Upper lobe of left lung (tissue), 6 donors: Measurements from ENCODE around the gene FNDC3B. TPM values are rescaled to one million over a fixed set of nuclear protein-coding genes. Genes with fewer than 3 reads are reported as not detected.

ENCODE experiments used
- ATAC-seq, 2 donors: fragments of 200-7000 bp; cut with Tn5 transposase; one replicate each; pipeline ENCODE4 v1.9.1; 2022; ENCODE audit warnings: mild to moderate bottlenecking in 2 of 2, moderate library complexity in 2 of 2; ENCODE audit not compliant: low FRiP score in 2 of 2
- DNase-seq, 2 donors: peaks; one replicate each; pipeline ENCODE4 v3.0.0-alpha.2; 2019 to 2020
- H3K27ac ChIP-seq, 4 donors: fragments of 200-600 bp; sonication (generic); one replicate each; pipeline ENCODE4 v1.5.1; 2016 to 2019
- H3K27me3 ChIP-seq, 4 donors: fragments of 200-600 bp; sonication (generic); one replicate each; pipeline ENCODE4 v1.5.1; 2017 to 2019
- H3K36me3 ChIP-seq, 4 donors: fragments of 200-600 bp; sonication (generic); one replicate each; pipeline ENCODE4 v1.5.1; 2016 to 2019
- H3K4me1 ChIP-seq, 4 donors: fragments of 200-600 bp; sonication (generic); one replicate each; pipeline ENCODE4 v1.5.1; 2018 to 2019
- H3K4me3 ChIP-seq, 4 donors: fragments of 200-600 bp; sonication (generic); one replicate each; pipeline ENCODE4 v1.5.1; 2017 to 2019; ENCODE audit warnings: mild to moderate bottlenecking in 2 of 4, moderate library complexity in 1 of 4
- H3K9me3 ChIP-seq, 4 donors: fragments of 200-600 bp; sonication (generic); one replicate each; pipeline ENCODE4 v1.5.1; 2018 to 2019
- CTCF ChIP-seq, 6 experiments: fragments of 450-650 bp in 4 of 6; fragments of 200-600 bp in 2 of 6; sonication (generic) in 2 of 6; IDR thresholded peaks; one replicate each; pipeline ENCODE4 v1.5.1; 2016 to 2019; ENCODE audit warnings: antibody characterized with exemption in 6 of 6
- EP300 ChIP-seq, 4 donors: sonication (generic); formaldehyde crosslinking; IDR thresholded peaks; one replicate each; pipeline ENCODE4 v1.5.1; 2017; ENCODE audit warnings: antibody characterized with exemption in 4 of 4, control low read depth in 2 of 4
- POLR2A ChIP-seq, 4 donors: fragments of 450-650 bp; IDR thresholded peaks; one replicate each; pipeline ENCODE4 v1.5.1; 2016 to 2017; ENCODE audit warnings: antibody characterized with exemption in 4 of 4, mild to moderate bottlenecking in 2 of 4
- POLR2AphosphoS5 ChIP-seq, 2 donors: sonication (generic); formaldehyde crosslinking; IDR thresholded peaks; one replicate each; pipeline ENCODE4 v1.5.1; 2017; ENCODE audit warnings: antibody characterized with exemption in 2 of 2
- WGBS, 2 donors: methylation state at CpG; one replicate each; pipeline ENCODE4 v1.1.5; 2017 to 2018; 5-methylcytosine and 5-hydroxymethylcytosine counted together
- total RNA-seq, 6 donors: library from RNA; depleted of rRNA in 4 of 6; stranded (reverse); fragments of >200 nt in 4 of 6; gene quantifications; one replicate each; pipeline versions ENCODE4 v1.1.0 to v1.2.1, GENCODE V29; 2016 to 2021
- donor health status: DM: no; HTN: no; CAD: no; lungs with moderate emphysema.
- donor health status: DM: no; HTN: yes; CAD: no; lungs with severe emphysema.

Gene FNDC3B
- total RNA-seq, 6 donors from 2014 or later: 73.3 to 167 (median 119) TPM

- Histone ChIP-seq H3K27me3 (no peaks in the 10 kb centered on the region), H3K4me3 (no peak overlapping the region), H3K36me3 (no peaks in the 10 kb centered on the region), H3K9me3 (no peaks in the 10 kb centered on the region), H3K4me1 (peaks cover 96 to 97% (median 96%) of the 10 kb centered on the region in 4 donors), H3K27ac (peak overlapping the region; percentile 70 to 84 (median 77))
- DNase-seq (no peak), ATAC-seq (peak in 1 of 2 donors; percentile 49)
- WGBS, 2 donors: 31 to 37% methylated on average over 2 of the region's 2 CpGs
- TF ChIP-seq CTCF (IDR thresholded peaks at IDR 0.05) (no peak), POLR2AphosphoS5 (IDR thresholded peaks at IDR 0.05) (peak in 1 of 2 donors; percentile 30), POLR2A (IDR thresholded peaks at IDR 0.05) (no peak)
Observed at GRCh38 chr3:172137287-172138192, 98.2 kb downstream of the FNDC3B start.

- DNase-seq: no peak
- Histone ChIP-seq H3K9me3 (no peaks in the 10 kb centered on the region), H3K36me3 (no peaks in the 10 kb centered on the region), H3K27ac (peak overlapping the region; percentile 70 to 84 (median 77)), H3K4me1 (peaks cover 93 to 98% (median 94%) of the 10 kb centered on the region in 4 donors), H3K4me3 (no peak overlapping the region), H3K27me3 (no peaks in the 10 kb centered on the region)
- WGBS, 2 donors: 30 to 36% methylated on average over 3 of the region's 3 CpGs
- TF ChIP-seq POLR2AphosphoS5 (IDR thresholded peaks at IDR 0.05): no peak
- TF ChIP-seq EP300 (IDR thresholded peaks at IDR 0.05): no peak
- no peak for TF ChIP-seq CTCF (IDR thresholded peaks at IDR 0.05)
- no peak for TF ChIP-seq POLR2A (IDR thresholded peaks at IDR 0.05)
- no peak for ATAC-seq
Observed at GRCh38 chr3:172138193-172138537, 98.8 kb downstream of the FNDC3B start.

GRCh38 chr3:172138792-172139507, 99.6 kb downstream of the FNDC3B start:
- peak; percentile 58 to 64 for ATAC-seq
- peak in 1 of 2 donors; percentile 86 for DNase-seq
- no peaks in the 10 kb centered on the region for H3K27me3 ChIP-seq
- WGBS, 2 donors: 52 to 67% methylated on average over 6 of the region's 6 CpGs
- H3K4me3 ChIP-seq: no peak overlapping the region
- TF ChIP-seq POLR2AphosphoS5 (IDR thresholded peaks at IDR 0.05): no peak
- TF ChIP-seq POLR2A (IDR thresholded peaks at IDR 0.05): peak in 1 of 4 donors; percentile 36
- TF ChIP-seq EP300 (IDR thresholded peaks at IDR 0.05): peak in 1 of 4 donors; percentile 60
- H3K9me3 ChIP-seq: no peaks in the 10 kb centered on the region
- no peaks in the 10 kb centered on the region for H3K36me3 ChIP-seq
- peaks cover 85 to 91% (median 87%) of the 10 kb centered on the region in 4 donors for H3K4me1 ChIP-seq
- H3K27ac ChIP-seq: peak overlapping the region; percentile 70 to 84 (median 77)

GRCh38 chr3:172139528-172140276, 100.3 kb downstream of the FNDC3B start:
- DNase-seq: no peak
- 65 to 85% methylated on average over 3 of the region's 3 CpGs for WGBS, 2 donors

More at GRCh38 chr3:172139528-172140276, 100.3 kb downstream of the FNDC3B start:
- Histone ChIP-seq H3K9me3 (no peaks in the 10 kb centered on the region), H3K27me3 (no peaks in the 10 kb centered on the region), H3K4me3 (no peak overlapping the region), H3K27ac (peak overlapping the region; percentile 70 to 84 (median 77)), H3K36me3 (no peaks in the 10 kb centered on the region), H3K4me1 (peaks cover 77 to 88% (median 82%) of the 10 kb centered on the region in 4 donors)
- no peak for ATAC-seq
- no peak for TF ChIP-seq CTCF (IDR thresholded peaks at IDR 0.05)
- TF ChIP-seq POLR2AphosphoS5 (IDR thresholded peaks at IDR 0.05): no peak
- TF ChIP-seq POLR2A (IDR thresholded peaks at IDR 0.05): no peak
- no peak for TF ChIP-seq EP300 (IDR thresholded peaks at IDR 0.05)
